Upper lobe of left lung (tissue), 6 donors: ENCODE results near the gene NRXN3. TPM values are rescaled to one million over a fixed set of nuclear protein-coding genes. Genes with fewer than 3 reads are reported as not detected.

Experiments used
- ATAC-seq, 2 donors: fragments of 200-7000 bp; cut with Tn5 transposase; one replicate each; pipeline ENCODE4 v1.9.1; 2022; ENCODE audit warnings: mild to moderate bottlenecking in 2 of 2, moderate library complexity in 2 of 2; ENCODE audit not compliant: low FRiP score in 2 of 2
- DNase-seq, 2 donors: peaks; one replicate each; pipeline ENCODE4 v3.0.0-alpha.2; 2019 to 2020
- H3K27ac ChIP-seq, 4 donors: fragments of 200-600 bp; sonication (generic); one replicate each; pipeline ENCODE4 v1.5.1; 2016 to 2019
- H3K27me3 ChIP-seq, 4 donors: fragments of 200-600 bp; sonication (generic); one replicate each; pipeline ENCODE4 v1.5.1; 2017 to 2019
- H3K36me3 ChIP-seq, 4 donors: fragments of 200-600 bp; sonication (generic); one replicate each; pipeline ENCODE4 v1.5.1; 2016 to 2019
- H3K4me1 ChIP-seq, 4 donors: fragments of 200-600 bp; sonication (generic); one replicate each; pipeline ENCODE4 v1.5.1; 2018 to 2019
- H3K4me3 ChIP-seq, 4 donors: fragments of 200-600 bp; sonication (generic); one replicate each; pipeline ENCODE4 v1.5.1; 2017 to 2019; ENCODE audit warnings: mild to moderate bottlenecking in 2 of 4, moderate library complexity in 1 of 4
- H3K9me3 ChIP-seq, 4 donors: fragments of 200-600 bp; sonication (generic); one replicate each; pipeline ENCODE4 v1.5.1; 2018 to 2019
- CTCF ChIP-seq, 6 experiments: fragments of 450-650 bp in 4 of 6; fragments of 200-600 bp in 2 of 6; sonication (generic) in 2 of 6; IDR thresholded peaks; one replicate each; pipeline ENCODE4 v1.5.1; 2016 to 2019; ENCODE audit warnings: antibody characterized with exemption in 6 of 6
- EP300 ChIP-seq, 4 donors: sonication (generic); formaldehyde crosslinking; IDR thresholded peaks; one replicate each; pipeline ENCODE4 v1.5.1; 2017; ENCODE audit warnings: antibody characterized with exemption in 4 of 4, control low read depth in 2 of 4
- POLR2A ChIP-seq, 4 donors: fragments of 450-650 bp; IDR thresholded peaks; one replicate each; pipeline ENCODE4 v1.5.1; 2016 to 2017; ENCODE audit warnings: antibody characterized with exemption in 4 of 4, mild to moderate bottlenecking in 2 of 4
- POLR2AphosphoS5 ChIP-seq, 2 donors: sonication (generic); formaldehyde crosslinking; IDR thresholded peaks; one replicate each; pipeline ENCODE4 v1.5.1; 2017; ENCODE audit warnings: antibody characterized with exemption in 2 of 2
- WGBS, 2 donors: methylation state at CpG; one replicate each; pipeline ENCODE4 v1.1.5; 2017 to 2018; 5-methylcytosine and 5-hydroxymethylcytosine counted together
- total RNA-seq, 6 donors: library from RNA; depleted of rRNA in 4 of 6; stranded (reverse); fragments of >200 nt in 4 of 6; gene quantifications; one replicate each; pipeline versions ENCODE4 v1.1.0 to v1.2.1, GENCODE V29; 2016 to 2021
- donor health status: DM: no; HTN: no; CAD: no; lungs with moderate emphysema.
- donor health status: DM: no; HTN: yes; CAD: no; lungs with severe emphysema.

The NRXN3 gene
- total RNA-seq, 6 donors from 2014 or later, result 4.4 to 14.9 (median 7.2) TPM

- Histone ChIP-seq H3K27ac (no peak overlapping the region), H3K4me1 (no peaks in the 10 kb centered on the region), H3K36me3 (no peaks in the 10 kb centered on the region), H3K27me3 (no peaks in the 10 kb centered on the region), H3K4me3 (no peak overlapping the region), H3K9me3 (no peaks in the 10 kb centered on the region)
- DNase-seq (peak in 1 of 2 donors; percentile 74), ATAC-seq (no peak)
- WGBS, 2 donors, result 91% methylated on average over 11 to 20 of the region's 25 CpGs
- TF ChIP-seq POLR2A (IDR thresholded peaks at IDR 0.05) (no peak), EP300 (IDR thresholded peaks at IDR 0.05) (no peak), CTCF (IDR thresholded peaks at IDR 0.05) (no peak), POLR2AphosphoS5 (IDR thresholded peaks at IDR 0.05) (no peak)
These were observed 1461.1 kb downstream of the NRXN3 start for GRCh38 chr14:79631276-79631675.

- Histone ChIP-seq H3K4me3 (no peak overlapping the region), H3K9me3 (no peaks in the 10 kb centered on the region), H3K4me1 (no peaks in the 10 kb centered on the region), H3K36me3 (no peaks in the 10 kb centered on the region), H3K27me3 (no peaks in the 10 kb centered on the region), H3K27ac (no peak overlapping the region)
- ATAC-seq, result no peak
- TF ChIP-seq CTCF (IDR thresholded peaks at IDR 0.05), result no peak
- no peak for TF ChIP-seq POLR2A (IDR thresholded peaks at IDR 0.05)
- TF ChIP-seq POLR2AphosphoS5 (IDR thresholded peaks at IDR 0.05), result no peak
- TF ChIP-seq EP300 (IDR thresholded peaks at IDR 0.05), result no peak
- DNase-seq, result no peak
- 60 to 69% methylated on average over 6 of the region's 6 CpGs for whole genome bisulfite sequencing, 2 donors
These were observed 1468.6 kb downstream of the NRXN3 start for GRCh38 chr14:79638672-79639266.

GRCh38 chr14:79639613-79640012 lies 1469.4 kb downstream of the NRXN3 start:
- TF ChIP-seq EP300 (IDR thresholded peaks at IDR 0.05) (no peak), CTCF (IDR thresholded peaks at IDR 0.05) (no peak), POLR2AphosphoS5 (IDR thresholded peaks at IDR 0.05) (no peak), POLR2A (IDR thresholded peaks at IDR 0.05) (no peak)
- WGBS, 2 donors, result 72 to 84% methylated on average over 3 of the region's 3 CpGs
- no peak overlapping the region for H3K27ac ChIP-seq
- H3K27me3 ChIP-seq, result no peaks in the 10 kb centered on the region
- no peak for DNase-seq
- ATAC-seq, result no peak
- no peaks in the 10 kb centered on the region for H3K4me1 ChIP-seq
- no peak overlapping the region for H3K4me3 ChIP-seq
- no peaks in the 10 kb centered on the region for H3K9me3 ChIP-seq
- H3K36me3 ChIP-seq, result no peaks in the 10 kb centered on the region

- DNase-seq, result no peak
- H3K27ac ChIP-seq, result no peak overlapping the region
- 81 to 91% methylated on average over 4 of the region's 4 CpGs for WGBS, 2 donors
- H3K27me3 ChIP-seq, result no peaks in the 10 kb centered on the region
- TF ChIP-seq POLR2A (IDR thresholded peaks at IDR 0.05) (no peak), CTCF (IDR thresholded peaks at IDR 0.05) (no peak), EP300 (IDR thresholded peaks at IDR 0.05) (no peak), POLR2AphosphoS5 (IDR thresholded peaks at IDR 0.05) (no peak)
- H3K4me1 ChIP-seq, result no peaks in the 10 kb centered on the region
- no peak overlapping the region for H3K4me3 ChIP-seq
- no peaks in the 10 kb centered on the region for H3K36me3 ChIP-seq
- H3K9me3 ChIP-seq, result no peaks in the 10 kb centered on the region
- no peak for ATAC-seq
These were observed 1471.2 kb downstream of the NRXN3 start for GRCh38 chr14:79641371-79641770.

GRCh38 chr14:79643132-79643531 lies 1473.0 kb downstream of the NRXN3 start:
- no peaks in the 10 kb centered on the region for H3K4me1 ChIP-seq
- TF ChIP-seq CTCF (IDR thresholded peaks at IDR 0.05) (no peak), POLR2AphosphoS5 (IDR thresholded peaks at IDR 0.05) (no peak), POLR2A (IDR thresholded peaks at IDR 0.05) (no peak), EP300 (IDR thresholded peaks at IDR 0.05) (no peak)
- H3K9me3 ChIP-seq, result no peaks in the 10 kb centered on the region
- ATAC-seq, result no peak
- no peak overlapping the region for H3K4me3 ChIP-seq
- no peak for DNase-seq
- no peaks in the 10 kb centered on the region for H3K36me3 ChIP-seq
- no peaks in the 10 kb centered on the region for H3K27me3 ChIP-seq
- 75 to 77% methylated on average over 1 of the region's 1 CpG for WGBS, 2 donors
- no peak overlapping the region for H3K27ac ChIP-seq
